ENCODE data around the gene KIF9. TPM values are rescaled to one million over a fixed set of nuclear protein-coding genes. Genes with fewer than 3 reads are reported as not detected.

The KIF9 gene
- total RNA-seq, 4 donors from 2014 or later = 8.8 to 23.4 (median 15.3) TPM

GRCh38 chr3:47280519-47280918 lies 2.1 kb downstream of the KIF9 start:
- Histone ChIP-seq H3K9me3 (no peaks in the 10 kb centered on the region), H3K36me3 (peaks cover 3% of the 10 kb centered on the region), H3K4me3 (no peak overlapping the region), H3K27me3 (no peaks in the 10 kb centered on the region), H3K4me1 (peaks cover 37% of the 10 kb centered on the region), H3K27ac (no peak overlapping the region)
- DNase-seq (ENCODE audit: low spot score in 2 of 2) = no peak
- WGBS = 92% methylated on average over 5 of the region's 5 CpGs
- no peak for TF ChIP-seq EP300 (IDR thresholded peaks at IDR 0.05)
- TF ChIP-seq CTCF (IDR thresholded peaks at IDR 0.05) = no peak
- TF ChIP-seq POLR2A (IDR thresholded peaks at IDR 0.05) = no peak
- no peak for TF ChIP-seq POLR2AphosphoS5 (IDR thresholded peaks at IDR 0.05)

DNA sequence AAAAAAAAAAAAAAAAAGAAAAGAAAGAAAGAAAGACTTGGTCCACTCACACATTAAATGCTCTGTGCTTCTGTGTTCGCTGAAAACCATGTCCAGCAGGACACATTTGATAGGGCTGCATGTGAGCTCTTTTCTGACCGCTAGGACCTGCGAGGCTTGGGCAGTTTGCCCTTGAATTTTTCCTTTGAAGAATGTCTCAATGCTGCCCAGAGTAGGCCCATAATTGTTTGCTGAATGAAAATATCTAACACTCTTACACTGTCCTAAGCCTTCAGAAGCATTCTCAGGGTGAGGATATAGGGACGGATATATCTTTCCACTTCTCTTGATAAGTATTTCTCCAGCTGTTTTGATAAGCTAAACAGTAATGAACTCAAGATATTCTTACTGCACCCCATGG lies 6.0 kb downstream of the KIF9 start:
- peaks cover 7% of the 10 kb centered on the region for H3K4me1 ChIP-seq
- H3K36me3 ChIP-seq = peaks cover 3% of the 10 kb centered on the region
- H3K27ac ChIP-seq = no peak overlapping the region
- 90% methylated on average over 4 of the region's 4 CpGs for WGBS
- no peaks in the 10 kb centered on the region for H3K27me3 ChIP-seq
- no peak for DNase-seq (ENCODE audit: low spot score in 2 of 2)
- no peak overlapping the region for H3K4me3 ChIP-seq
- no peaks in the 10 kb centered on the region for H3K9me3 ChIP-seq
- no peak for TF ChIP-seq CTCF (IDR thresholded peaks at IDR 0.05)
- TF ChIP-seq POLR2AphosphoS5 (IDR thresholded peaks at IDR 0.05) = no peak
- no peak for TF ChIP-seq EP300 (IDR thresholded peaks at IDR 0.05)
- no peak for TF ChIP-seq POLR2A (IDR thresholded peaks at IDR 0.05)

- 96% methylated on average over 2 of the region's 2 CpGs for WGBS
- no peak overlapping the region for H3K27ac ChIP-seq
- no peaks in the 10 kb centered on the region for H3K4me1 ChIP-seq
- DNase-seq (ENCODE audit: low spot score in 2 of 2) = no peak
- peaks cover 3% of the 10 kb centered on the region for H3K36me3 ChIP-seq
- H3K4me3 ChIP-seq = no peak overlapping the region
- TF ChIP-seq POLR2A (IDR thresholded peaks at IDR 0.05) (no peak), POLR2AphosphoS5 (IDR thresholded peaks at IDR 0.05) (no peak), CTCF (IDR thresholded peaks at IDR 0.05) (no peak)
- no peaks in the 10 kb centered on the region for H3K9me3 ChIP-seq
- no peaks in the 10 kb centered on the region for H3K27me3 ChIP-seq
Measured at GRCh38 chr3:47274652-47275051, 7.9 kb downstream of the KIF9 start.

DNA sequence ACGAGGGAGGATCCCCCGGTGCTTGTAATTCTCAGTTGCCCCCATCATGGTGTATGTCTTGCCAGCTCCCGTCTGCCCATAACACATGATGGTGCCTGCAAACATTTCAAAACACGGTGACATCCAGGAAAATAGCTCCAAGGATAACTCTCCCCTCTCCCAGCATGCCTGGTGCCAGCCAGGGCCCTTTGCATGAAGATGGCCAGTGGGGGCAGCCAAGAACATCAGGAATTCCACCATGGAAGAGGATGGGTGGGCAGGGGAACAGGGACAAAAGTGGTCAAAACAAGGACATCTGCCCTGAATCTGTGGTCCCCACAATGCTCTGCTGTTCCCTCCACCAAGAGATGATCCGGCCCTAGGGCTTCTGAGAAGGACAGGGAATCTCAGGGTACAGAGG lies 9.0 kb downstream of the KIF9 start:
- no peaks in the 10 kb centered on the region for H3K4me1 ChIP-seq
- no peak overlapping the region for H3K27ac ChIP-seq
- TF ChIP-seq POLR2AphosphoS5 (IDR thresholded peaks at IDR 0.05) (no peak), CTCF (IDR thresholded peaks at IDR 0.05) (no peak), EP300 (IDR thresholded peaks at IDR 0.05) (no peak), POLR2A (IDR thresholded peaks at IDR 0.05) (no peak)
- no peaks in the 10 kb centered on the region for H3K27me3 ChIP-seq
- H3K9me3 ChIP-seq = no peaks in the 10 kb centered on the region
- WGBS = 89% methylated on average over 5 of the region's 5 CpGs
- no peak for DNase-seq (ENCODE audit: low spot score in 2 of 2)
- no peak overlapping the region for H3K4me3 ChIP-seq
- peaks cover 3% of the 10 kb centered on the region for H3K36me3 ChIP-seq

DNA sequence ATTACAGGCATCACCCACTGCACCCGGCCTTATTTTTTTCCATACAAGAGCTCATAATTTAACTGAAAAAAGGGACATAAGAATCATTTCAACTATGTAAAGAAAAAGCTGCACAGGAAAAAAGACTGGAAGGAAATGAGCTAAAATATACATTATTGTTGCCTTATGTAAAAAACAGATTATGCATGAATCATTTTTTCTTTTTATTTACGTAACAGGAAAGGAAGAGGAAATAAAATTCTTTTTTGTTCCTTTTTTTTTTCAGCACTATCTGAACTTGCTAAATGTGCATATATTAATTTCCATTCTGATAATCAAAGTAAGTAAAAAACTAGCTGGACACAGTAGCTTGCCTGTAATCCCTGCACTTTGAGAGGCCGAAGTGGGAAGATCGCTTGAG lies 12.1 kb downstream of the KIF9 start:
- Histone ChIP-seq H3K27me3 (no peaks in the 10 kb centered on the region), H3K4me1 (peaks cover 12% of the 10 kb centered on the region), H3K36me3 (no peaks in the 10 kb centered on the region), H3K9me3 (no peaks in the 10 kb centered on the region), H3K4me3 (no peak overlapping the region), H3K27ac (no peak overlapping the region)
- WGBS = 90% methylated on average over 4 of the region's 4 CpGs
- DNase-seq (ENCODE audit: low spot score in 2 of 2) = no peak
- TF ChIP-seq EP300 (IDR thresholded peaks at IDR 0.05) = no peak
- TF ChIP-seq POLR2AphosphoS5 (IDR thresholded peaks at IDR 0.05) = no peak
- TF ChIP-seq POLR2A (IDR thresholded peaks at IDR 0.05) = no peak
- TF ChIP-seq CTCF (IDR thresholded peaks at IDR 0.05) = no peak

Data from suprapubic skin (tissue), 4 donors.